ENCODE results near the gene STRN3.
"Not testable (repeated sequence)": the region's sequence is repeated elsewhere in the genome, so short reads cannot be mapped to it uniquely, and the experiment has no call there.

The STRN3 gene

GRCh38 chr14:31030469-31030868 lies 4.3 kb upstream of the STRN3 start:
- DNase-seq: no peak

DNA sequence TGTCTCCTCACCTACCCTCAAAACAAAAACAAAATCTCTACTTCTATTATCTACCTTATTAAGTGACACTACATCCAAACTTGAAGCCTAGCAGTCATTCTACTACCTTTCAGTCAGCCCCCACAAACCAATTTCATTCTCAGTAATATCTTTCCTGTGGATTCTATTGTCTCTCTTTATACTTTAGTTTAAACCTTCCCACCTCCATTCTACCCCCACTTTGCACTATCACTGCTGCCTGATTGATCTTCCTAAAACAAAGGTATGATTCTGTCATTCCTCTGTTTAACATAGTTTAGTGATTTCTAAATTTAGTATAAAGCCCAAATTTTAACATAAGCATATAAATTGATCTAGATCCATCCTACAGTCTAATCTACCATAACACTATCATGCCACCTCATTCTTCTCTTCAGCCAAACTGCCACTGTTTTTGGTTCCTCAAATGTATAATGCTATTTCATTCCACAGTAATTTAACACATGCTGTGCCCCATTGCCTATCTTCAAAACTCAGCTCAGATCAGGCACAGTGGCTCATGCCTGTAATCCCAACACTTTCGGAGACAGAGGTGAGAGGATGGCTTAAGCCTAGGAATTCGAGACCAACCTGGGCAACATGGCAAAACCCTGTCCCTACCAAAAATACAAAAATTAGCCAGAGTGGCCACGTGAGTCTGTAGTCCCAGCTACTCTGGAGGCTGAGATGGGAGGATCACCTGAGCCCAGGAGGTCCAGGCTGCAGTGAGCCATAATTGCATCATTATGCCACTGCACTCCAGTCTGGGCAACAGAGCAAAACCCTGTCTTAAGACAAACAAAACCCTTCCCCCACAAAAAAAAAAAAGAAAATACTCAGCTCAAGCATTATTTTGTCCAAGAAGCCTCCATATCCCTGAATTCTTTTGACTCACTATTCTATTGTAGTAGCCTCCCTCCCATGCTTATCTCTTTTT lies 3.1 kb upstream of the STRN3 start:
- no peak for DNase-seq

DNA sequence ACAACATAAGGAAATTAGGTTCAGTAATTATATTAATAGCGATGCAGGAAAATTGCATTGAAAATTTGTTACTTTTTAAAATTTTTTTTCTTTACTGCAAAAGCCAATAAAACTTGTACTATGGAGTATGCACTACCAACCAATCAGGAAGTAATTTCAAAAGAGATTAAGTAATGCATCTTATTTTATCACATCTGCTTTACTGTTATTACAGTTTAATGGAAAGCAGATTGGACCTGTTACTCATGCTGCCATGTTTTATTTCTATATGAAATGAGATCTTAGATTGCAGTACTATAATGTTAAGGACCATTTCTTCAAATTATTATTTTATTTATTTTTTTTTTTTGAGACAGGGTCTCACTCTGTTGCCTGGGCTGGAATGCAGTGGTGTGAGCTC lies 1.7 kb upstream of the STRN3 start:
- no peak for DNase-seq

GRCh38 chr14:31026450-31027235 lies 464 bp upstream of the STRN3 start:
- DNase-seq: peak; percentile 89

DNA sequence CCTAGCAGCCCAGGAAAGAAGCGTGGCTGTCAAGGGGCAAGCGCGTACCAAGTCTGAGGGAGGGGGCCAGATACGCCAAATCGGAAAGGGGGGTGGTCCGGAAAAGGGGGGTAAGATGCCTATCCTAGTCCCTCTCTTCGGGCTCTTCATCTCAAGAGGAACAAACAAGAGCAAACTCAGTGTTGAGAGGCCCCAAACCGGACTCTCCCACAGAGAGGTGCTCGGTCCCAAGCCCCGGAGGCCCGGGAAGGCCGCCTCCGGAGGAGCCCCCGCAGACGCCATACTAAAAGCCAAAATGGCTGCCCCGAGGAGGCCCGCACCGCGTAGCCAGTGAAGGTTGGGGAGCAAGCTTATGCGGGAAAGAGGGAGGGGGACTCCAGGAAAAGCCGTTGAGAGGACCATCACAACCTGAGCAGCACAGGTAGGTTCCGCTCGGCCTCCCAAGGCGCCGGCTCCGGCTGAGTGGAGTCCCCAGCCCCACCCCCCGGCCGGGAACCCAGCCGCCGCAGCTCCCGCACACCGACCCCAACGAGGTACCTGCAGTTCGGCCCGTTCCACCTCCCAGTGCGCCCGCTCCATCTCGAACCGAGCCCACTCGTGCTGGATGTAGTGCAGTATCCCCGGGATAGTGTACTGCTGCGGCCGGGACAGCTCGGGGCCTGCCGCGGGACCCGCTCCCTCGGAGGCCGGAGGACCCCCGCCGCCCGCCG lies 657 bp downstream of the STRN3 start, which contains the start of gene AP4S1:
AP4S1 (plus strand) TSS at position 283 of the 710 bp plus-strand sequence. CDS start 40,548 bp downstream, outside the sequence.
- peak; percentile 43 for DNase-seq

GRCh38 chr14:31024577-31025366 lies 1.4 kb downstream of the STRN3 start:
- DNase-seq: no peak

DNA sequence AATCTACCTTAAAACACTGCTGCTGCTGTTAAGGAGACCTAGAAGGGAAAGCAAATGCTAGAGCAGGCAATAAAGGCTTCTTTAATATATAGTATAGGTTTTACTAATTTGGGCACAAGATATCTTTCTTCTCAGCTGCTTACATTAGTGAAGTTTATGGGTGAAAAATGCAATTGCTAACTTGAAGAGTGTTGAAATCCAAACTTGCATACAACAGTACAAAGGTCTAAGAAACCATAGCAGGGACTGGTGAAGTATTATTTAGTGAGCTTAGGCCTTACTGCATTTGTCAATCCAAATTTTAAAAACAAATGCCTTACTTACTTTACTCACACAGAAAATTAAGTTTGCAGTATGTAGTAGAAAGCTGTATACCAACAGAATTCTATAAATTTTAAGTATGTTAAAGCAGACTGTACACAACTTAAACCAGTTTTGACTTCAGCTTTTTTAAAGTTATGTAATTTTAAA lies 2.1 kb downstream of the STRN3 start:
- no peak for DNase-seq

DNA sequence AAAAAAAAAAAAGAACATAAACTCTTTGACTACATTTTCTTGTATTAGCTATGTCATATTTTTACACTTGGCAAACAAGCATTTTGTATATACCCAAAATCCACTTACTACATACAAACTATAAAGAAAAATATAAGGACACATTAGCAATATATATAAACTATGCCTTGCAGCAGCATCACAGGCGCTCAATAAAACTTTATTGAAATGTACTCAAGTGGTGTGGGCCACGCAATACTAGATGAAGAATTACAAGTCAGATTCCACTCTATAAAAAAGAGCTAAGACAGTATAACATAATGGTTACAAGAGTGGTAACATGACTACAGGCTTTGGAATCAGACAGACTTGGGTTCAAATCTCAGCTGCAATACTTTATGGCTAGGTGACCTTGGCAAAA lies 3.8 kb downstream of the STRN3 start:
- DNase-seq: no peak

DNA sequence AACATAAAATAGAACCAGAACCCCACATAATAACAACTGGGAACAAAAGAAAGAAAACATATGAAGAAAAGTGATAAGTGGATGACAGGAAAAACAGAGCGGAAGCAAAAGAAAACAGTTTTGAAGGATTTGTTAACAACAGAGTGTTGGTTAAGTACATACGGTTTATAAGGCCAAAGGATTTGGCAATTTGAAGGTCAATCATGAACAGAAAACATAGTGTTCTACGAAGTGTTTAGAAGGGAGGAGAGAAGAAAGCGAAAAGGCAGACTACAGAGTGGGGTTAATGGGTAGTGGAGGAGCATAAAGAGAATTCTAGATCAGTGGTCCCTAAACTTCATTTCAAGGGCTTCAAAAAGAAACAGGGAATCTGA lies 4.6 kb downstream of the STRN3 start:
- no peak for DNase-seq

- no peak for DNase-seq
These were observed 5.2 kb downstream of the STRN3 start for GRCh38 chr14:31020834-31021575.

DNA sequence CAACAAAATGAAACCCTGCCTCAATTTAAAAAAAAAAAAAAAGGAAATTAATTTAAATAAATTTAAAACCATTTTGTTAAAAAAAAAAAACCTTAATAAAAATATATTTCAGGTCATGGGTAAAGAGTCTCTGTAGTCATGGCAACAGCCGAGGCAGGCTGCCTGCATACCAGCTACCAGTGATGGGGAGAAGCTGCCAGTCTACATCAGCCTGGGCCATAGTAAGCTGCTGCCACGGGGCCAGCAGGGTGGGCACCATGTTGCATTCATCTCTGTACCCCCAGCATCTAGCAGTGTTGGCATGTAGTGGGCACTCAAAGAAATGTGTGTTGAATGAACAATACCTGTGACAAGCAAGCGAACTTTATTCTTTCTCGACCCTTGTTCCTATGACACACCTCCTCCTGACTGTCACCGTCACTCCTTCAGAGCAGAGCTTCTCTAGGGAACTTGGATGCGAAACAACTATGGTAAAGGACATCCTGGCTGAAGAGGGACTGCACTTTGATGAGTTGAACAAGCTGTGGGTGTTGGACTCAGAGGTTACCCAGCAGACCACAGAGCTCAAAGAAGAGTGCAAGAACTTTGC lies 8.0 kb downstream of the STRN3 start:
- no peak for DNase-seq

GRCh38 chr14:31013841-31014240 lies 12.3 kb downstream of the STRN3 start:
- DNase-seq: no peak

DNA sequence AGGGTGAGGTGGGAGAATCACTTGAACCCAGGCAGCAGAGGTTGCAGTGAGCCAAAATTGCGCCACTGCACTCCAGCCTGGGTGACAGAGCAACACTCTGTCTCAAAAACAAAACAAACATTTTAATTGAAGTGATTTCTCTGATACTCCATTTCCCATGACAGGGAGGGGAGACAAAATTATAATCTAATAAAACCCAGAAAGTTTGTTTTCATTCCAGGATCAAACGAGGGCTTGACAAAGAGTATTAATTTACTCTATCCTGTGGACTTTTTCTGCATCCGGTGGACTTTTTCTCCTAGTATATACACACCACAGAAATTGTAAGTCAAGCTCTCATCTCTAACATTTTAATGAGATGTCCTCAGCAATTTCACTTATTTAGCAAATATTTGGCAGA lies 15.2 kb downstream of the STRN3 start:
- no peak for DNase-seq

DNA sequence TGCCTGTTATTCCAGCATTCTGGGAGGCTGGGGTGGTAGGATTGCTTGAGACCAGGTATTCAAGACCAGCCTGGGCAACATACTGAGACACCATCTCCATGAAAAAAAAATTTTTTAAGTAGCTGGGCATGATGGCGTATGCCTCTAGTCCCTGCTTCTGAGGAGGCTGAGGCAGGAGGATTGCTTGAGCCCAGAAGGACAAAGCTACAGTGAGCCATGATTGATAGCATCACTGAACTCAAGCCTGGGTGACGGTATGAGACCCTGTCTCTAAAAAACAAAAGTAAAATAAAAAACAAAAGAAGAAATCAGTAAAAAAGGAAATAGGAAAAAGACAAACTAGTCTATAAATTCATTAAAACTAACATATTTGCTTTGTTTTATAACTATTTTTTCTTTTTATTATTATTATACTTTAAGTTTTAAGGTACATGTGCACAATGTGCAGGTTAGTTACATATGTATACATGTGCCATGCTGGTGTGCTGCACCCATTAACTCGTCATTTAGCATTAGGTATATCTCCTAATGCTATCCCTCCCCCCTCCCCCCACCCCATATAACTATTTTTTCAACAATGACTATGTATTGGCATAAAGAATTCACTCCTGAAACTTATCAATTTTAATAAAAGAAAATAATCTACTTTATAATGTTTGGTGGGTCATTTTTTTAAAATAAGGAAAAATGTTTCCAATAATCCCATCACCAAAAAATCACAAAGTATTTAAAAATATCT lies 16.2 kb downstream of the STRN3 start:
- no peak for DNase-seq

DNA sequence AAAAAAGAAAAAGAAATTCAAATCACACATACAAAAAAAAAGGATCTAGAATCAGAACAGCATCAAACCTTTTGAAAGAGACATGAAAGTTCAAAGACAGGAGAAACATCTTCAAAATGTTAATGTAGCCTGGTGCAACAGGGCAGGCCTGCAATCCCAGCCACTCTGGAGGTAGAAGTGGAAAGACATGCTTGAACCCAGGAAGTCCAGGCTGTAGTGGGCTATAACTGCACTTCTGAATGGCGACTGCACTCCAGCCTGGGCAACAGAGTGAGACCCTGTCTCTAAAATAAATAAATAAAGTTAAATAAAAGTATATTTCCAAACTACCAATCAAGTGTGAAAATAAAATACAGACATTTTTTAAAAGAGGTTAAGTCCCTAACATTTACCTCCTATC lies 19.5 kb downstream of the STRN3 start:
- no peak for DNase-seq

- DNase-seq: not testable (repeated sequence)
These were observed 22.2 kb downstream of the STRN3 start for GRCh38 chr14:31004007-31004406.

DNA sequence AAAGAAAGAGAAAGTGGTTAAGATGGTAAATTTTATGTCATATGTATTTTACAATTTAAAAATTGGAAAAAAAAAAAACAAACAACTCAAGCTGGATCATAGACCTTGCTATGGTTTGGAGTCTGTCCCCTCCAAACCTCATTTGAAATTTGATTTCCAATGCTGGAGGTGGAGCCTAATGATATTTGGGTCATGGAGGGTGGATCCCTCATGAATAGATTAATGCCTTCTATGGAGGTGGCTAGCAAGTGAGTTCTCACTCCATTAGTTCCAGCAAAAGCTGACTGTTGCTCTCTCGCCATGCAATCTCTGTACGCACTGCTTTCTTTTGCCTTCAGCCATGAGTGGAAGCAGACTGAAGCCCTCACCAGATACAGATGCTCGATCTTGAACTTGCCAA lies 22.9 kb downstream of the STRN3 start:
- DNase-seq: no peak

DNA sequence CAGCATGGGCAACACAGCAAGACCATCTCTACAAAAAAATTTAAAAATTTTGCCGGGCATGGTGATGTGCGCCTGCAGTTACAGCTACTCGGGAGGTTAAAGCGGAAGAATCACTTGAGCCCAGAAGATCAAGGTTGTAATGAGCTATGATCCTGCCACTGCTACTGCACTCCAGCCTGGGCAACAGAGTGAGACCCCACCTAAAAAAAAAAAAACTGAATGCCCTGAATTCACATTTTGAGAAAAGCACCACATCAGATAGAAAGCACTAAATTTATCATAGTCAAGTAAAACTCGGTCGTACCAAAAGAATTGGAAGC lies 24.9 kb downstream of the STRN3 start:
- DNase-seq: no peak

GRCh38 chr14:31000629-31001338 lies 25.4 kb downstream of the STRN3 start:
- no peak for DNase-seq
